Natural killer cell (primary cell): ENCODE measurements around the gene KIRREL1. TPM values are rescaled to one million over a fixed set of nuclear protein-coding genes. Genes with fewer than 3 reads are reported as not detected.
A peak's percentile ranks its signal among the peaks of the same experiment; 100 is the strongest.

Source experiments
- ATAC-seq, 3 donors: fragments of 150-1000 bp in 2 of 3; fragments of 200-7000 bp in 1 of 3; cut with Tn5 transposase; 1 replicate in 1 of 3; 2 replicates in 2 of 3; pipeline ENCODE4 v1.10.0; 2021; ENCODE audit warnings: mild to moderate bottlenecking in 2 of 3, moderate library complexity in 2 of 3
- DNase-seq, 2 donors: peaks; one replicate each; pipeline versions ENCODE4 v3.0.0 to v3.0.0-alpha.2; 2013 to 2021; ENCODE audit warnings: mixed read lengths in 1 of 2
- H3K27ac ChIP-seq: one replicate; pipeline ENCODE4 v1.5.1; 2013; ENCODE audit warnings: mild to moderate bottlenecking, low read length
- H3K27me3 ChIP-seq: one replicate; pipeline ENCODE4 v1.6.1; 2013; ENCODE audit warnings: low read length; ENCODE audit not compliant: control insufficient read depth, insufficient read depth
- H3K36me3 ChIP-seq: one replicate; pipeline ENCODE4 v1.6.1; 2013; ENCODE audit warnings: low read length; ENCODE audit not compliant: control insufficient read depth, insufficient read depth
- H3K4me1 ChIP-seq: one replicate; pipeline ENCODE4 v1.6.1; 2013; ENCODE audit warnings: low read length; ENCODE audit not compliant: control insufficient read depth, insufficient read depth
- H3K4me3 ChIP-seq: one replicate; pipeline ENCODE4 v1.5.1; 2013; ENCODE audit warnings: low read length
- H3K9me3 ChIP-seq: one replicate; pipeline ENCODE4 v1.6.1; 2013; ENCODE audit warnings: low read length; ENCODE audit not compliant: control insufficient read depth, insufficient read depth
- H3K27ac Mint-ChIP-seq, 2 donors: one replicate each; pipeline ENCODE4 v1.8.0; 2022; ENCODE audit warnings: mild to moderate bottlenecking in 2 of 2, mixed read lengths in 2 of 2, moderate library complexity in 1 of 2
- H3K27me3 Mint-ChIP-seq, 2 donors: one replicate each; pipeline ENCODE4 v1.8.0; 2022; ENCODE audit warnings: low read depth in 2 of 2, mixed read lengths in 2 of 2
- H3K36me3 Mint-ChIP-seq: one replicate; pipeline ENCODE4 v1.8.0; 2022; ENCODE audit warnings: mixed read lengths
- H3K4me1 Mint-ChIP-seq, 2 donors: one replicate each; pipeline ENCODE4 v1.8.0; 2022; ENCODE audit warnings: mixed read lengths in 2 of 2
- H3K4me3 Mint-ChIP-seq: one replicate; pipeline ENCODE4 v1.8.0; 2022; ENCODE audit warnings: mild to moderate bottlenecking, moderate library complexity, mixed read lengths
- H3K9me3 Mint-ChIP-seq, 2 donors: one replicate each; pipeline ENCODE4 v1.8.0; 2022; ENCODE audit warnings: mixed read lengths in 2 of 2
- CTCF ChIP-seq: fragments of 200-600 bp; IDR thresholded peaks from one replicate; pipeline ENCODE4 v1.8.0; 2022; ENCODE audit warnings: antibody characterized with exemption
- WGBS: methylation state at CpG from one replicate; pipeline ENCODE4 v1.1.7; 2013; ENCODE audit warnings: missing lambda C conversion rate; ENCODE audit not compliant: insufficient coverage; 5-methylcytosine and 5-hydroxymethylcytosine counted together
- intact Hi-C: fragments of 100-400 bp; cut with micrococcal nuclease; formaldehyde crosslinking; loops from one replicate; pipeline ENCODE4 v1.14.2; 2022
- total RNA-seq, 4 donors: library from RNA; stranded (reverse); fragments of 120-200 nt in 1 of 4; gene quantifications; one replicate each; pipeline versions ENCODE4 v1.2.3 to v1.2.4, GENCODE V29; 2013 to 2022

The KIRREL1 gene
- total RNA-seq, 3 donors from 2014 or later (not counting 1 experiment from before 2014, with no cell fraction given): not detected

GRCh38 chr1:157993918-157994605 lies 617 bp downstream of the KIRREL1 start:
- Mint-ChIP-seq H3K27ac (no peak overlapping the region), H3K27me3 (peaks cover 34 to 38% of the 10 kb centered on the region in 2 donors), H3K9me3 (no peaks in the 10 kb centered on the region), H3K4me3 (no peak overlapping the region), H3K4me1 (peaks cover 0 to 10% of the 10 kb centered on the region in 2 donors), H3K36me3 (no peaks in the 10 kb centered on the region)
- no peak for TF ChIP-seq CTCF
- 3% methylated on average over 26 of the region's 29 CpGs for WGBS
- Histone ChIP-seq H3K4me3 (no peak overlapping the region), H3K9me3 (no peaks in the 10 kb centered on the region), H3K4me1 (peaks cover 12% of the 10 kb centered on the region), H3K27me3 (peaks cover 27% of the 10 kb centered on the region), H3K36me3 (no peaks in the 10 kb centered on the region), H3K27ac (no peak overlapping the region)
- intact Hi-C loops: loop anchor here (2.0 kb wide), 1 partner anchor 131 kb away; no protein-coding TSS in a partner anchor
- no peak for DNase-seq
- no peak for ATAC-seq

GRCh38 chr1:157994704-157995582 lies 1.5 kb downstream of the KIRREL1 start:
- 84% methylated on average over 9 of the region's 13 CpGs for WGBS
- Mint-ChIP-seq H3K4me1 (peaks cover 0 to 10% of the 10 kb centered on the region in 2 donors), H3K36me3 (no peaks in the 10 kb centered on the region), H3K27me3 (peaks cover 26 to 35% of the 10 kb centered on the region in 2 donors), H3K4me3 (peak overlapping the region; percentile 54), H3K27ac (no peak overlapping the region), H3K9me3 (no peaks in the 10 kb centered on the region)
- intact Hi-C loops: no loop called here
- Histone ChIP-seq H3K36me3 (no peaks in the 10 kb centered on the region), H3K4me1 (peaks cover 12% of the 10 kb centered on the region), H3K27me3 (peaks cover 27% of the 10 kb centered on the region), H3K27ac (no peak overlapping the region), H3K9me3 (no peaks in the 10 kb centered on the region), H3K4me3 (no peak overlapping the region)
- no peak for DNase-seq
- ATAC-seq: no peak
- TF ChIP-seq CTCF: no peak

GRCh38 chr1:157995583-157996169 lies 2.2 kb downstream of the KIRREL1 start:
- H3K27ac ChIP-seq: no peak overlapping the region
- Mint-ChIP-seq H3K9me3 (no peaks in the 10 kb centered on the region), H3K27ac (no peak overlapping the region), H3K4me1 (peaks cover 0 to 10% of the 10 kb centered on the region in 2 donors), H3K4me3 (no peak overlapping the region), H3K36me3 (no peaks in the 10 kb centered on the region), H3K27me3 (peaks cover 26 to 35% of the 10 kb centered on the region in 2 donors)
- intact Hi-C loops: no loop called here
- H3K27me3 ChIP-seq: peaks cover 26% of the 10 kb centered on the region
- no peak for TF ChIP-seq CTCF
- ATAC-seq: no peak
- no peak for DNase-seq
- no peak overlapping the region for H3K4me3 ChIP-seq
- 89% methylated on average over 2 of the region's 3 CpGs for WGBS
- H3K36me3 ChIP-seq: no peaks in the 10 kb centered on the region
- peaks cover 12% of the 10 kb centered on the region for H3K4me1 ChIP-seq
- no peaks in the 10 kb centered on the region for H3K9me3 ChIP-seq
